Hematopoietic multipotent progenitor cell (in vitro differentiated cells): ENCODE measurements around the gene NINL. TPM values are rescaled to one million over a fixed set of nuclear protein-coding genes. Genes with fewer than 3 reads are reported as not detected.
"Not testable (repeated sequence)": the region's sequence is repeated elsewhere in the genome, so short reads cannot be mapped to it uniquely, and the experiment has no call there.

ENCODE experiments used
- DNase-seq, 3 donors: peaks; one replicate each; pipeline ENCODE4 v3.0.0-alpha.2; 2011 to 2015; ENCODE audit warnings: low read depth in 2 of 3, low spot score in 2 of 3
- total RNA-seq: library from RNA; depleted of rRNA; stranded (reverse); fragments of >200 nt; gene quantifications from one replicate; pipeline ENCODE4 v1.2.3, GENCODE V29; 2012

NINL gene
- total RNA-seq, 1 donor, result under 0.01 TPM

GRCh38 chr20:25507385-25508082 lies 77.8 kb downstream of the NINL start:
- no peak for DNase-seq

DNA sequence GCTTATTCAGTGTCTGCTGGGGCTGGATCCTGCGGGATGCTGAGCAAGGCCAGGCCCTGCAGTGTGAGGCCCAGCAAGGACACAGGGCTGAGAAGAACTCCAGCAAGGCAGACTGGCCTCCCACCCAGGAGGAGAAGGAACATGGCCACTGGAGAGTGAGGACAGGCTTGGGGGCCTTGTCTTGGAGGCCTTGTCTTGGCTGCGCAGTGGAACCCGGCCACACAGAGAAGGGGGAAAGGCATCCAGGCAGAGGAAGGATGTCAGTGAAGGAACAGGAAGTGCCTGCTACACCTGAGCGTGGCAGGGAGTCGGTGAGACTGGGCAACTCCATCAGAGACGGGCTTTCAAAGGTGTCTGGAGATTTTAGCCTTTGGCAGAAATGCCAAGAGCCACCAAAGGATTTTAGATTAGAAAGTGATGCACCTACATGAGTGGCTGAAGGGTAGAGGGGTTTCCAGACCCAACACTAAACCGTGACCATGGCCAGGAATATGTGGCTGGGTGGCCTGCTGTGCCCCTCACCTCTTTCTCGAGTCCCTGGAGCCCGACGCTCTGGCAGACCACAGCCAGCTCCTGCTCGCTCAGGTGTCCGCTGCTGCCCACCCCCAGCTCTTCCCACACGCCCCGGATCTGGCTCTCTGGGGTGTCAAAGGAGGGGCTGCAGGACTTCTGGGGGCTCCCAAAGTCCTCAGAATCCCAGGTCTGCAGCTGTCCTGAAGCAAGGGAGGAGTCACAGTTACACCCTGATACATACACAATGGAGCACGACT lies 80.8 kb downstream of the NINL start:
- DNase-seq, result no peak

GRCh38 chr20:25503936-25504335 lies 81.4 kb downstream of the NINL start:
- DNase-seq, result no peak

- DNase-seq, result not testable (repeated sequence)
These were observed 82.2 kb downstream of the NINL start for GRCh38 chr20:25503051-25503639.

GRCh38 chr20:25500880-25501351 lies 84.4 kb downstream of the NINL start:
- no peak for DNase-seq

DNA sequence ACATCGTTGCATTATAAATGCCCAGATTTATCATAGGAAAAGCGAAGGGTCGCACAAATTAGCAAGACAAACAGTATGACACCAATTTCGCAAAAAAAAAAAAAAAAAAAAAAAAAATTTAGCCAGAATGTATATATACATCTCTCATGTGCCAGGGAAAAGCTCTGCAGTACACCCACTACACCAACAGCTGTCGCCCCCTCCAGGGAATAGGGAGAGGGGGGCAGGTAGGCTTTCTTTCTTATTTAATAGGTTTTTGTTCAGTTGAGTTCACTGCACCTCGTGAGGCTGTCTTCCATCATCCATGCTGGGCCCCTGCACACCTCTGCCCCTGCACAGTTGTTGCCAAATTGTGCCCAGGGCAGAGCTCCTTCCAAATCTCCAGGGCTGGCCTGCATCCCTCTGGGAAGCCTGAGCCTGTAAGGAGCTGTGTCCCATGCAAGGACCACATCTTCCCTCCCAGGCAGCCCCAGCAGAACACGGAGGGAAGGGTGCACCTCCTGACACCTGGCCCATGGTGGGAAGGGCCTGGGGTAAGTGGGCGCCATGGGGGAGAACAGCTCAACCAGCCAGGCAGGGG lies 85.4 kb downstream of the NINL start:
- DNase-seq, result no peak

GRCh38 chr20:25499031-25499430 lies 86.3 kb downstream of the NINL start:
- DNase-seq, result no peak

GRCh38 chr20:25498280-25498606 lies 87.1 kb downstream of the NINL start:
- no peak for DNase-seq

DNA sequence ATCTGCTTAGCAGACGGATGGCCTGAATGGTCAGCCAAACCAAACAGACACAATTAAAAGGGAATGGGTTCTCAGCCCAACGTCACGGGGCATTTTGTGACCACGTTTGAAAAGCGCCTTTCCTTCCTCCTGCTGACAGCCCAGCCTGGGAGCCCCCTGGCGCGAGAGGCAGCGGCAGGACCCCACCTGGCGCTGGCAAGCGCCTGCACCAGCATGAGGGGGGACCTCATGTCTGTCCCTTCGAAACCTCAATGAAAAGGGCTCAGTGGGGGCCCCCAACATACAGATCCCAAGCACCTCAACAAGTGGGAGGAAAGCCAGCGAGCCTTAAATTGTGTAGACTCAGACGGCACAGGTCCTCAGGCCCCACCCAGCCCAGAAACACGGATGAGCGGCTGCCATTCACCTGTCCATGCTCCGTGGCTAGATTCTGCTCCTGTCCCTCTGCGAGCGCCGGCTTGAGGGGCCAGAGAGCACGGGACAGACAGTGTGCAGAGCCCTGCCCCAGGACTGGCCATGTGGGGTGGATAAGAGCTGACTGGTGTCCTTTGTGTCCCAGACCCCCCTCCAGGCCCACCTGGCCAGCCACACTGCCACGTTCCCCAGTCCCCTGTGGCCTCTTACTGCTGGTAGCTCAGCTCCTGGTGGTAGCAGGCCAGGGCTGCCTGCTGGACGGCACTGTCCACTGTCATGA lies 87.6 kb downstream of the NINL start:
- no peak for DNase-seq

GRCh38 chr20:25496968-25497401 lies 88.3 kb downstream of the NINL start:
- no peak for DNase-seq

GRCh38 chr20:25496165-25496967 lies 89.0 kb downstream of the NINL start:
- no peak for DNase-seq

- DNase-seq, result no peak
These were observed 90.0 kb downstream of the NINL start for GRCh38 chr20:25495189-25495824.

DNA sequence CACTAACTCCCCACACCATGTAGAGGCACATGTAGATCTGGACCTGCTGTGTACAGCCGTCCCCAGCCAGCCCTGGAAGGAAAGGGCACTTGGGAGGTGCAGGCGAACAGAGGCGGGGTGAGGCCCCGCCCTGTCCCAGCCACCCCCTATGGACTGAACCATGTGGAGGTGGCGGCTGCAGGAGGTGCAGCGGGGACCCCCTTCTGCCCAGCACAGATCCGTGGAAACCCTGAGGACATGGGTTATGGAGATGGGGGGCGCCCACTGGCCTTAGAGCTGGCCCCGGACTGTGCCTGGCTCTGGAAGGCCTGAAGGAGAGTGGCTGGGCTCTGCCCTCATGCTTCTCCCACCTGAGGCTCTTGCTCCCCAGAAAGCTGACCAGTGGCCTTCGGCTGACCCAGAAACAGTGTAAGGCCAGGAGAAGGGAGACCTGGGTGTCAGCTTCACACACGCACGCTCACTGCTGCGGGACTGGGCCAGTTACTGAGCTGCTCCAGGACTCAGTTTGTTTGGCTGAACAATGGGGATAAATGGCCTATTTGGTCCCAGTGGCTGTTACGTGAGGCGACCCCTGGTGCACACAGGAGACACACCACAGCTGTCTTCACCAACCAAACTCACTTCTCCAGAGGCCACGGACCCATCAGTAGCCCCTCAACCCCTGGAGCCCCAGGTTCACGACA lies 90.7 kb downstream of the NINL start:
- no peak for DNase-seq

GRCh38 chr20:25493748-25494505 lies 91.4 kb downstream of the NINL start:
- DNase-seq, result no peak

- DNase-seq, result no peak
These were observed 92.2 kb downstream of the NINL start for GRCh38 chr20:25493137-25493536.

DNA sequence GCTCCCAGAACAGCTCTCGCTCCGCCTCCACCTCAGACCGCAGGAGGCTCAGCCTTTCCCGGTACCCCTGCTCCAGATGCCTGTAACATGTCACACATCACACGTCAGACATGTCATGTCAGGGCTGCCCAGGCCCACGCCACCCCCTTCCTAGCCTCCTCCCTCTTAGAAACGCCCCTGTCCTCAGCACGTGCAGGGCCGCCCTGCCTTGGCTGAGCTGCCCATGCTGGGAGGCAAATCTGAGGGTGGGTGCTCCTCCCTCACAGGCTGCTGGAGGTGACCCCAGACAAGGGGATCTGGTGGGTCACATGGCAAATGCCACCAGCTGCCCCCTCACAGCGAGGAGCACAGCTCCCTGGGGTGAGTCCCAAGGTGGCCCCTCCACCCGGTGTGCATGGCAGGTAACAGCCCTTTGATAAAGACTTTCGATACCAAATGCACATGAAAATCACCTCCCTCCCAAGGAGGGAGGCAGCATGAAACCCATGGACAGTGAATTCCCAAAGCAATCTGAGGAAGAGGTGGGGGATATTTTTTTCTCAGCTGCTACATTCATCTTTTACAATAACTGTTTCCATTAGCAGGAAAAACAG lies 93.8 kb downstream of the NINL start:
- no peak for DNase-seq

- DNase-seq, result no peak
These were observed 94.5 kb downstream of the NINL start for GRCh38 chr20:25490656-25491445.
